ENCODE results near the gene ZXDB. TPM values are rescaled to one million over a fixed set of nuclear protein-coding genes. Genes with fewer than 3 reads are reported as not detected.

ZXDB gene
- polyA plus RNA-seq, 1 donor (not counting 4 experiments of a cell fraction or from before 2014, with no cell fraction given): 6.4 TPM

DNA sequence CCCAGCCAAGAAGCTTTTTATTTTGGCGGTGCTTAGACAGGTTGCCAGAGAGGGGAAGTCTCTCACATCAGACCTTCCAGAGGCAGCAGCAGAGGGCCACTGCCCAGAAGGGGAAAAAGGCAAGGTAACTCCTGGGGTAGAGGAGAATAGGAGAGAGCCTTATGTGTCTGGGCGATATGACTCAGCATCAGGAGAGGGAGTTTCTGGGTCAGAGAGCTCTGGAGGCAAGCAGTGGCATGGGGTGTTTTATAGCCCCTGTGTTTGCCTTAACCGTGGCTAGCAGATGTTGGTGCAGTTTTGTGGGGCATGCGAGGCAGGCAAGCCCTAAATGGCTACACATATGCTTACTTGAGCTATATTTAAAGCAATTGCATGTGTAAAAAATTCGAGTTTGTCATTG lies 8.3 kb upstream of the ZXDB start:
- H3K4me2 ChIP-seq (ENCODE audit: control insufficient read depth, extremely low read depth, insufficient read depth, low read depth, low read length): no peak overlapping the region
- no peaks in the 10 kb centered on the region for H3K36me3 ChIP-seq (ENCODE audit: control insufficient read depth in 2 of 2, extremely low read depth in 1 of 2, insufficient read depth in 2 of 2, low read length in 2 of 2)
- H2AFZ ChIP-seq (ENCODE audit: control insufficient read depth, low read length): no peak overlapping the region
- no peak overlapping the region for H3K27ac ChIP-seq (ENCODE audit: control insufficient read depth, insufficient read depth, low read length)
- H3K4me3 ChIP-seq (ENCODE audit: control insufficient read depth in 2 of 3, extremely low read depth in 1 of 3, insufficient read depth in 2 of 3, low read depth in 1 of 3, low read length in 3 of 3): no peak overlapping the region
- no peak overlapping the region for H3K9ac ChIP-seq (ENCODE audit: control insufficient read depth, extremely low read depth, insufficient read depth, low read length)
- FAIRE-seq (no peak), DNase-seq (ENCODE audit: low read depth, low spot score) (no peak)
- no peaks in the 10 kb centered on the region for H4K20me1 ChIP-seq (ENCODE audit: control insufficient read depth, extremely low read depth, insufficient read depth, low read length)
- no peaks in the 10 kb centered on the region for H3K4me1 ChIP-seq (ENCODE audit: control insufficient read depth, extremely low read depth, insufficient read depth, low read length)
- no peaks in the 10 kb centered on the region for H3K79me2 ChIP-seq (ENCODE audit: control insufficient read depth, insufficient read depth, low read length)
- no peak for TF ChIP-seq EZH2 (IDR thresholded peaks at IDR 0.05; ENCODE audit: low read length)
- TF ChIP-seq, protein P1, sequence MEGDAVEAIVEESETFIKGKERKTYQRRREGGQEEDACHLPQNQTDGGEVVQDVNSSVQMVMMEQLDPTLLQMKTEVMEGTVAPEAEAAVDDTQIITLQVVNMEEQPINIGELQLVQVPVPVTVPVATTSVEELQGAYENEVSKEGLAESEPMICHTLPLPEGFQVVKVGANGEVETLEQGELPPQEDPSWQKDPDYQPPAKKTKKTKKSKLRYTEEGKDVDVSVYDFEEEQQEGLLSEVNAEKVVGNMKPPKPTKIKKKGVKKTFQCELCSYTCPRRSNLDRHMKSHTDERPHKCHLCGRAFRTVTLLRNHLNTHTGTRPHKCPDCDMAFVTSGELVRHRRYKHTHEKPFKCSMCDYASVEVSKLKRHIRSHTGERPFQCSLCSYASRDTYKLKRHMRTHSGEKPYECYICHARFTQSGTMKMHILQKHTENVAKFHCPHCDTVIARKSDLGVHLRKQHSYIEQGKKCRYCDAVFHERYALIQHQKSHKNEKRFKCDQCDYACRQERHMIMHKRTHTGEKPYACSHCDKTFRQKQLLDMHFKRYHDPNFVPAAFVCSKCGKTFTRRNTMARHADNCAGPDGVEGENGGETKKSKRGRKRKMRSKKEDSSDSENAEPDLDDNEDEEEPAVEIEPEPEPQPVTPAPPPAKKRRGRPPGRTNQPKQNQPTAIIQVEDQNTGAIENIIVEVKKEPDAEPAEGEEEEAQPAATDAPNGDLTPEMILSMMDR (optimal IDR thresholded peaks at IDR 0.05 in 1 of 3, IDR thresholded peaks at IDR 0.05 in 1 of 3, conservative IDR thresholded peaks at IDR 0.05 in 1 of 3; ENCODE audit: extremely low read depth in 1 of 3, insufficient read depth in 2 of 3, low read length in 3 of 3): no peak
- no peaks in the 10 kb centered on the region for H3K27me3 ChIP-seq (ENCODE audit: control insufficient read depth, extremely low read depth, insufficient read depth, low read length)
- H3K9me3 ChIP-seq (ENCODE audit: control insufficient read depth, low read depth, low read length): no peaks in the 10 kb centered on the region
- H3K9me1 ChIP-seq (ENCODE audit: control insufficient read depth, extremely low read depth, insufficient read depth, low read length): no peaks in the 10 kb centered on the region
- dilution Hi-C loops (cut with MboI; ENCODE audit: extremely low pct_ligation_motif_present, low sequenced_read_pairs): no loop called here

DNA sequence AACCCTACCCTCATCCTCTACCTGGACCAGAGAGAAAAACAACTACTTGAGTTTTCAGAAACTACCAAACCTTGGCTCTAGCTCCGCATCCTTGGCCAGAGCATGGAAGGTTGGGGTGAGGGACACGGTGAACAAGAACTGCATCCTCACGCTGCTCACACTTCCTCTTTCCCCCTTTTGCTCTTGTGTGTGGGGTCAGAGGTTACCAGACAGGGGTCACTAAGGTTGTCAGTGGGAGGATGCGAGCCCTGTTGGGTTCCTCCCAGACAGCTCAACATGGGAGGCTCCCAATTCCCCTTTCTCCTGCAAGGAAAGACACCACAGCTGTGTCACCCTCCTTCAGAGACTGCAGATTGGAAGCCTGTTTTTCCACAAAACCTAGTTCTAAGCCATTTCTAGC lies 5.5 kb upstream of the ZXDB start:
- H3K36me3 ChIP-seq (ENCODE audit: control insufficient read depth in 2 of 2, extremely low read depth in 1 of 2, insufficient read depth in 2 of 2, low read length in 2 of 2): no peaks in the 10 kb centered on the region
- H3K4me2 ChIP-seq (ENCODE audit: control insufficient read depth, extremely low read depth, insufficient read depth, low read depth, low read length): no peak overlapping the region
- DNase-seq (ENCODE audit: low read depth, low spot score): no peak
- no peak for FAIRE-seq
- no peak overlapping the region for H3K4me3 ChIP-seq (ENCODE audit: control insufficient read depth in 2 of 3, extremely low read depth in 1 of 3, insufficient read depth in 2 of 3, low read depth in 1 of 3, low read length in 3 of 3)
- no peaks in the 10 kb centered on the region for H4K20me1 ChIP-seq (ENCODE audit: control insufficient read depth, extremely low read depth, insufficient read depth, low read length)
- peaks cover 4% of the 10 kb centered on the region for H3K4me1 ChIP-seq (ENCODE audit: control insufficient read depth, extremely low read depth, insufficient read depth, low read length)
- TF ChIP-seq EZH2 (IDR thresholded peaks at IDR 0.05; ENCODE audit: low read length): no peak
- TF ChIP-seq, protein P1 (optimal IDR thresholded peaks at IDR 0.05 in 1 of 3, IDR thresholded peaks at IDR 0.05 in 1 of 3, conservative IDR thresholded peaks at IDR 0.05 in 1 of 3; ENCODE audit: extremely low read depth in 1 of 3, insufficient read depth in 2 of 3, low read length in 3 of 3): no peak
- dilution Hi-C loops (cut with MboI; ENCODE audit: extremely low pct_ligation_motif_present, low sequenced_read_pairs): no loop called here
- no peaks in the 10 kb centered on the region for H3K9me1 ChIP-seq (ENCODE audit: control insufficient read depth, extremely low read depth, insufficient read depth, low read length)
- no peaks in the 10 kb centered on the region for H3K27me3 ChIP-seq (ENCODE audit: control insufficient read depth, extremely low read depth, insufficient read depth, low read length)
- no peak overlapping the region for H2AFZ ChIP-seq (ENCODE audit: control insufficient read depth, low read length)
- no peaks in the 10 kb centered on the region for H3K79me2 ChIP-seq (ENCODE audit: control insufficient read depth, insufficient read depth, low read length)
- H3K9me3 ChIP-seq (ENCODE audit: control insufficient read depth, low read depth, low read length): no peaks in the 10 kb centered on the region
- no peak overlapping the region for H3K9ac ChIP-seq (ENCODE audit: control insufficient read depth, extremely low read depth, insufficient read depth, low read length)
- H3K27ac ChIP-seq (ENCODE audit: control insufficient read depth, insufficient read depth, low read length): no peak overlapping the region

Data from keratinocyte (primary cell).